GM19239 (cell line): ENCODE measurements around the gene LIMS2.

Experiments used
- DNase-seq: peaks from one replicate; pipeline ENCODE4 v3.0.0; 2011; ENCODE audit warnings: low spot score; ENCODE audit not compliant: insufficient read length
- FAIRE-seq: peaks from 2 replicates; lab custom pipeline; 2011; peaks lifted over from hg19 to GRCh38; lab: Jason Lieb, UNC

LIMS2 gene

DNA sequence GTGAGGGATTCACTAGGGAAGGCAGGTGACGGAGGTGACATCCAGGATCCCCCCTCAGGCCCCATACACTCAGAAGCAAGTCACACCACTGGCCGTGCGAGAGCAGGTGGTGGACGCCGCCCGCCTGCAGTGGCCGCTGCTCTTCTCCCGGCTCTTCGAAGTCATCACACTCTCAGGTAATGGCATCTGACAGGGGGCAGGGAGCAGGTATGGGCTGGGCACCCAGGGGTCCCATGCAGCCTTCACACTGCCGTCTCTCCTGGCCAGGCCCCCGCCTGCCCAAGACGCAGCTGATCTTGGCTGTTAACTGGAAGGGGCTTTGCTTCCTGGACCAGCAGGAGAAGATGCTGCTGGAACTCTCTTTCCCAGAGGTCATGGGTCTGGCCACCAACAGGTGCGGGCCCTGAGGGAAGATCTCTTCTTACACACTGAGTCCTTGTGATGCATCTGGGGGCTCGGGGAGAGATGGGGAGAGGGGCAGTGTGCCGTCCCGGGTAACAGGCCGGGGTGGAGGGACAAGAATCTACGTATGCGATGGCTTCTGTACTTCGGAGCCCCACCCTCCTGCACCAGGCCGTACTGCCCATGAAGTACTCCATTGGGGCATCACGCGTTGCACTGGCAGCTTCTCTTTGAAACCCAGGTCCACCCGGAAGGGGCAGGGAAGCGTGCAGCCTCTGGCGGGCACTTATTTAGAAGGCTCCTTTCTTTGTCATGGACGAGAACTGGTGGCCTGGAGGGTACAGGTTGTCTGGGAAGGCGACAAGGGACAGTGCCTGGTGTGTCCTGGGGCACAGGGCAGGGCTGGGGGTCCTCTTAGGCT, 48.2 kb downstream of the LIMS2 start:
- no peak for DNase-seq
- FAIRE-seq = no peak

DNA sequence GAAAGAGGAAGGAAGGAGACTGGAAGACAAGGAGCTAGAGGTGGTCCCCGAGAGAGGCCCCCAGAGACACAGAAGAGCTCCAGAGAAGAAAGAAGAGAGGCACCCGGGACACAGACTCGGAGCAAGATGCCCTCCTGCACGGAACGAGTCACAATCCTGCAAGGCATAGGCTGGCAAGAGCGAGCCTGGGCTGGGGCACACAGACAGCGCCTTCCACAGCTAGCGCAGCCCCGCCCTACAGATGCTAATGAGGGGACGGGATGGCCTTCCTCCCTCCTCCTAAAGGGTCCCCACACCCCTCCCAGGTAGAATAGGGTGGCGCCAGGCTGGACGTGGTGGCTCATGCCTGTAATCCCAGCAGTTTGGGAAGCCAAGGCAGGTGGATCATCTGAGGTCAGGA, 49.2 kb downstream of the LIMS2 start:
- DNase-seq = no peak
- FAIRE-seq = no peak

DNA sequence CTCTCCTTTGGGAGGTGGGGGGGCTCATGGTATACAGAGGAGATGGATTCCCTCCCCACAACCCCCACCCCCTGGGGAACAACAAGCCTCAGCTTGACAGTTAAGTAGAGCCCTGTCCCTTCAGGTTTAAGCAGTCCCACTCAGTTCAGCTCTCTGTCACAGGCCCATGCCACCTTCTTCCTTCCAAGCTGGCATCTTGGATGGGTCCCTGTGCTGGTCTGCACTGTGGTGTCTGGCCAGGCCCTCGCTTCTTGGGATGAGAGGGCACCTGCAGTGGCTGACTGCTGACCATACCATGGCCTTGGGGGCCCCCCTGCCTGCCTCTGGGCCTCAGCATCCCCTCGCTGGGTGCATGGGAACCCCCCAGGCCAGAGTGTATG, 49.8 kb downstream of the LIMS2 start:
- FAIRE-seq (no peak), DNase-seq (no peak)

DNA sequence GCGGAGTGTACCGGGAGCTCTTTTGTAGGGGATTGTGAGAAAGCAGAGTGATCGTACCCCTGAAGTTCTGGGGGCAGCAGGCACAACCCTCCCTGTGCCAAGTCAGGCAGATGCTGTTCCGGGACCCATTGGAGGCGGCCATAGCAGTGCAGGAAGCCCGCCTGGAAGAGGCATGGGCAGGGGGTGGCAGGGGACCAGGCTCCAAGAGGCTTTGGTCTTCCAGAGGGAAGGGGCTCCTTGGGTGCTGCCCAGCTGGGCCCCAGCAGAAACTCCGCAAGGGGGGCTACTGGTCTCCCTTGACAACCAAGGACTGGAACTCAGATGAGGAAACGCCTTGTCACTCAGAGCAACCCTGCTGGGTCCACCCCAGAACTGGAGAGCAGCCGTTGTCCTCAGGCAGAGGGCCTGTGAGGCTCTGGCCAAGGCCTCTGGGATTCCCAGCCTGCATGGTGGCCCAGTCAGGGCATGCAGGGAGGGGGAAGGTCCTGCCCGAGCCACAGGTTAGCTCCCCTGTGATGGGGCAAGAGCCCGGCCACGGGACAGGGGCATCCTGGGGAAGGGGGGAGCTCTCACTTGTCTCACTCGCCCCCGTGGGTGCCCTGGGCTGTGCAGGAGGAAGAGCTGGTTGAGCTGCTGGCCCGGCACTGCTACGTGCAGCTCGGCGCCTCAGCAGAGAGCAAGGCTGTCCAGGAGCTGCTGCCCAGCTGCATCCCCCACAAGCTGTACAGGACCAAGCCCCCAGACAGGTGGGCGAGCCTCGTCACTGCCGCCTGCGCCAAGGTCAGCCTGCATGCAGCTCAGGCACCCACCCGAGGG, 50.4 kb downstream of the LIMS2 start:
- FAIRE-seq (no peak), DNase-seq (no peak)

DNA sequence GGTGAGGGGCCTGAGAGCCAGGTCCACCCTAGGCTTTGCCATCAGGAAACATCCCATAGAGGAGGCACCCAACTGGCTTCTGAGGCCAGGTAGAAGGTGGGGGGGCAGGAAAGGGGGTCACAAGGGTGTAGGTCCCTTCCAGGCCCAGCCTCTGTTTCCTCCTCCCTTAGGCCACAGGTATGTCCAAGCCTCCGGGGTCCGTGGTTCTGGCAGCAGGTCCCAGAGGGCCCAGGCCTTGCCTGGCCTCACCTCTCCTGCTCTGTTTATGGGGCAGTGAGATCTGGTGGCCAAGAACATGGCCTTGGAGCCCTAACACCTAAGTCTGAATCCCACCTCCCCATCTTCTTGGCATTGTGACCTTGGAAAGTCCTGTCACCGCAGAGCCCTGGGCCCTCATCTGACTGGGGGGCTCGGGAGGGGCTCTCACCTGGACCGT, 51.0 kb downstream of the LIMS2 start:
- DNase-seq (no peak), FAIRE-seq (no peak)

DNA sequence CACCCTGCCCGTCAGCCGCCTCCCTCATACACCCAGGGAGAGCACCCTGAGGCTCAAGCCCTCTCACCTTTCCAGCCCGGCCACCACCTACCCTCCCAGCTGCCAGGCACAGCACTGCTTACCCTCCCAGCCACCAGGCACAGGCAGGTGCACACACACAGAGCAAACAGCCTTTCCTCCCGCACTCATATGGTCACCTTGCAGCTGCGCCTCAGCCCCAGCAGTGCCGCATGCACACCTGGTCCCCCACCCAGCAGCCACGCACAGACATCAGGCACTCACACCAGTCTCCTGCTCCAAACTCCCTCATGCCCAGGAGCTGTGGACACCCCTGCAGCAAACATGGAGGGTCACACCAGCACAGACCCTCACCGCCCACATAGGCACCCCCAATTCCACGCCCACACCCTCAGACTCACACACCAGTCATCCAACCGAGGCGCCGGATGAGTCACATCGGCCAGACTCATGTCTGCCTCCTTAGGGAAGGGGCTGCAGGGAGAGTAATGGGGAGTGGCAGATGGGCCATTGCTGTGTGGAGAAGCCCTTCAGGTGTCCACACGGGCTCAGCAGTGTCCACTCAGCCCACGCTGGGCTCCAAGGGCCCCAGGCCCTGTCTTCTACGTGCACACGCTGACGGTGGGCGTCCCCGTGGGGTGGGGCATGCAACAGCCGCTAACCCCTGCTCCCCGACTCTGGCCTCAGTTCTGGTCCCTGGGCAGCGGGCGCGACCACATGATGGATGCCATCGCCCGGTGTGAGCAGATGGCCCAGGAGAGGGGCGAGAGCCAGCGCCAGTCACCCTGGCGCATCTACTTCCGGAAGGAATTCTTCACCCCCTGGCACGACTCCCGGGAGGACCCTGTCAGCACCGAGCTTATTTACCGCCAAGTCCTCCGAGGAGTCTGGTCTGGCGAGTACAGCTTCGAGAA, 51.7 kb downstream of the LIMS2 start:
- no peak for FAIRE-seq
- no peak for DNase-seq

DNA sequence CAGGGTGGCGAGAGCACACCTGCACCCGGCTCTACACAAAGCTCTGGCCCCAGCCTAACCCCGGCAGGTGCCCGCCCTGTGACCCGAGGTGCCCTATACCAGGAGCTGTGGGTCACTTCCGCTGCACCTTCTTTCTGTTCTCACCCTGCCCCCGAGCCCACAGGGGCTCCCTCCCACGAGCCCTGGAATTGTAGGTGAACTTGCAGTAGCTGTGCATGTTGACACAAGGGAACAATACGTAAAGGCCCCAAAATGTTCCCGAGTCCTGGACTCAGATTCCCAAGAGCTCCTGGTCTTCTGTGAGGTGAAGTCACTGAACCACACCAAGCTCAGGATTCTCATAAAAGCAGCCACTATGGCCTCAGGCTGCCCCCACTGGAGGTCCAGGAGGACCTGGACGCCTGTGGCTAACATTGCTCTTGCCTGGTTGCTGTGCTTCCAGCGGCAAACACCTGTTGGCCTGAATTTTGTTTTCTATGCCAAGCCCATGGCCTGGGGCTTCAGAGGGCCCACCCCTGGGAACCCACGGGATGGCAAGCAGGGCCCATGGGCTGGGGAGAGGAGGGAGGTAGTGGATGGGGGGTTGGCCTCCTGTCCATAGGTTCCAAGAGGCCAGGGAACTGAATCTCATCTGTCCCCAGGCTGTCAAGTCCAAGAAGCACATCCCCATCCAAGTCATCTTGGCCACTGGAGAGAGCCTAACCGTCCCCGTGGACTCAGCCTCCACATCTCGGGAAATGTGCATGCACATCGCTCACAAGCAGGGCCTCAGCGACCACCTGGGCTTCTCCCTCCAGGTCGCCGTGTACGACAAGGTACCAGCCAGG, 52.6 kb downstream of the LIMS2 start:
- FAIRE-seq = no peak
- DNase-seq = no peak

DNA sequence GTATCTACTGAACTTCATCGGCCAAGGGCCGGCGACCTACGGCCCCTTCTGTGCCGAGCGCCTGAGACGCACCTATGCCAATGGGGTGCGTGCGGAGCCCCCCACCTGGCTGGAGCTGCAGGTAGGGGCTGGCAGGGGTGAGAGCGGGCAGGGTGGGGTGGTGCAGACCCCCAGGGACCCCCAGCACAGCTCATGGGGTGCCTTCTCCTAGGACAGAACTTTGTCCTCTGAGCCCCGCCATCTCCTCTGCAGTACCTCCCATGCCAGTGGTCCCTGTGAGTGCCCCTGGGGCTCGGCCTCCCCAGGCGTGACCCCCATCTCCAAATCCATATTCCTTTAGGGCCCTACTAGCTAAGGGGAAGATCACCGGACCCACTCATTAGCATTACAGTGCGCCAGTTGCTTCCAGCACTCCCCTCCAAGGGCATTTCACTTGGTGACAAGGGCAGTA, 53.3 kb downstream of the LIMS2 start:
- FAIRE-seq (no peak), DNase-seq (no peak)

DNA sequence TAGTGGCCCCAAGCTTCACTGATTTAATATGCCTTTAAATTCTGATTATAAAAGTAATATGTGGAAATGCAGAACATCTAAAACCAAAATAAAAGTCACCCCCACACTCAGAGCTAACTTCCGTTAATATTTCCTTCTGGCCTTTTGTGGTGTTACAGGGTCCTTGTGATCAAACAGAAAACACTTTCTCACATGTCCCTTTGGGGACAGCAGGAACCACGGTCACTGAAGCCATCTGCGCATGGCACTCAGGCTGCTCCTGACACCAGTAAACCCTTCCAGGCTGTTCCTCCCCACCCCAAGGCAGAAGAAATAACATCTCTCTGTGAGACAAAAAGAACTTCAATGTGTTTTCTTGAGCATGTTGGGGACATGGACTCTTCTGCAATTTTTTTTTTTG, 54.5 kb downstream of the LIMS2 start:
- no peak for DNase-seq
- FAIRE-seq = peak; percentile 18

DNA sequence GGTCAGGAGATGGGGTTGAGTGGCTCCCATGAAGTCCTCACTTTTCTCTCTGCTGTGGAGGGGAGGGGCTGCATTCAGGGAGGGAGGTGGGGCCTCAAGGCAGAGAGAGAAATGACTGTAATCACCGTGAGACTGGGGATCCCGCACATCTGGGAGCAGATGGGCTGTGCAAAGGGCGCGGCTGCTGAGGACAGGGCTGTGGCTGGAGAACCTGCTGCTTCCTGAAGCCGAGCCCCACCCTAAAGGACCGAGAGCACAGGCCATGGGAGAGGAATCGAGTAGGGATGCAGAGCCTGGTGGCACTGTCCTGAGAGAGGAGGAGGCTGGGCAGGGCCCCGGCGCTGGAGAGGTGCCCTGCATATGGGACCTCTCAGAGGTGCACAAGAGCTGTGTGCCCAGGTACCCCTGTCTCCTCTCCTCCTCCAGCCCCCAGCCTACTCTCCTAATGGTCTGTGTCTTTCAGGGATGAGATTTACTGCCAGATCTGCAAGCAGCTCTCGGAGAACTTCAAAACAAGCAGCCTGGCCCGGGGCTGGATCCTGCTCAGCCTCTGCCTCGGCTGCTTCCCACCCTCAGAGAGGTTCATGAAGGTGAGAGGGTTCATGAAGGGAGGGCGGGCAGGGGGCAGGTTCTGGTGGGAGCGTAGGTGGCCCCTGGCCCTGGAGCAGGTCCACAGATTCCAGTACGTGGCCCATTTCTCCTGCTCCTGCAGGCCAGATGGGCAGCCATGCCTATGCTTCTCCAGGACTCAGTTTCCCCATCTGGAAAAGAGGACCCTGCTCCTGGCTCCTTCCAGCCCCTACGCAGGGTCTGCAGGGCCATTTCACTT, 55.2 kb downstream of the LIMS2 start:
- no peak for DNase-seq
- no peak for FAIRE-seq

DNA sequence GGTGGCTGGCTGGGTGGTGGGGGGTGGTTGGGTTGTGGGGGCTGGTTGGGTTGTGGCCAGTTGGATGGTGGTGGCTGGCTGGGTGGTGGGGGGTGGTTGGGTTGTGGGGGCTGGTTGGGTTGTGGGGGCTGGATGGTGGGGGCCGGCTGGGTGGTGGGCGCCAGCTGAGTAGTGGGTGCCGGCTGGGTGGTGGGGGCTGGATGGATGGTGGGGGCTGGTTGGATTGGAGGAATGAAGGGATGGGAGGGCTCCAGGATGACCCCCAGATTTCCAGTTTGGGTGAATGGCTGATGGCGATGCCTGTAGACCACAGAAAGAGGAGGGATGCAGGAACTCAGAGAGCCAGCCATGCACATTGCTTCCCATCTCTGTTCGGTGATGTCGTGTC, 56.1 kb downstream of the LIMS2 start:
- FAIRE-seq (no peak), DNase-seq (no peak)

DNA sequence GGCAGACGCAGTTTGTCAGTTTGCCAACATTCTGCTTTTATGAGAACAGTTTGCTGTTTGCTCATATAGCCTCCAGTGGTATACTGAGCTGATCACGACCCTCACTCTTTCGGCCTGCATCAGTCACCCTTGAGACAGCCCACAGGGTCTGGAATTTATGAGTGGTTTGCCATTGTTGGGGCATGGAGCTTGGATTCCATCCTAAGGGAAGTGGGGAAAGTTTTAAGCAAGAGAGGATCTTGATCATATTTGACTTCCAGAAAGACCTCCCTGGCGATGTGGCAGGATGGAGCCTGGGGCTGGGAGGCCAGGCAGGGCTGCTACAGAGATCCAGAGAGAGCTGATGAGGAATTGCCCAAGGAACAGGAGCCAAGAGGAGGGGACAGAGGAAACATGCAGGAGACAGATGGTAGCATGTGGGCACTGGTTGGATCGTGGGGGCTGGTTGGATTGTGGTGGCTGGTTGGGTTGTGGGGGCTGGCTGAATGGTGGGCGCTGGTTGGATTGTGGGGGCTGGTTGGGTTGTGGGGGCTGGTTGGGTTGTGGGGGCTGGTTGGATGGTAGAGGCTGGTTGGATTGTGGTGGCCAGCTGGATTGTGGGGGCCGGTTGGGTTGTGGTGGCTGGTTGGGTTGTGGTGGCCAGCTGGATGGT, 56.7 kb downstream of the LIMS2 start:
- FAIRE-seq (no peak), DNase-seq (no peak)

DNA sequence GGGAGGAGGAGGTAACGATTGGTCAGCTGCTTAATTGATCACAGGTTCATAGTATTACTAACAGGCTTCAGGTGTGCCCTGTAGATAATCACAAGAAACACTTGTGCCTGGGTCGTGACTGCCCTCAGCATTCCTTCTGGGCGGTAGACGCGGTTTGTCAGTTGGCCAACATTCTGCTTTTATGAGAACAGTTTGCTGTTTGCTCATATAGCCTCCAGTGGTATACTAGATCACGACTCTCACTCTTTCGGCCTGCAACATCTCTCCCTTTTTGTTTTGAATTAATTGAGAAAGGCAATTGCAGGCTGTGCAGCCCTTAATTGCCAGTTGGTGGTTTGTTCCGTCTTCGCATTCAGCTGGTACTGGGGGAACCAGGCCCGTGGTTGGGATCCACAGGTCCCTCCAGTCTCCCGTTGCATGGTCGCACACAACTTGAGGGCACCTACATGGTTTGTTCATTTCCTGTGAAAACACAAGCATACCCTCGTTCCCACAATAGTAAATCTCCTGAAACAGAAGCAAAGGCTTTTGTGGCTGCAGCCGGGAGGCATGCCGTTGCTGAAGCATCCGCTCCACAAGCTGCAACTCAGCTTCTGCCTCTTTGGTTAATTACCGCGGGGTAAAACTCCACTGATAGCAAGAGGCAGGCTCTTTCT, 59.7 kb downstream of the LIMS2 start:
- DNase-seq (no peak), FAIRE-seq (no peak)

DNA sequence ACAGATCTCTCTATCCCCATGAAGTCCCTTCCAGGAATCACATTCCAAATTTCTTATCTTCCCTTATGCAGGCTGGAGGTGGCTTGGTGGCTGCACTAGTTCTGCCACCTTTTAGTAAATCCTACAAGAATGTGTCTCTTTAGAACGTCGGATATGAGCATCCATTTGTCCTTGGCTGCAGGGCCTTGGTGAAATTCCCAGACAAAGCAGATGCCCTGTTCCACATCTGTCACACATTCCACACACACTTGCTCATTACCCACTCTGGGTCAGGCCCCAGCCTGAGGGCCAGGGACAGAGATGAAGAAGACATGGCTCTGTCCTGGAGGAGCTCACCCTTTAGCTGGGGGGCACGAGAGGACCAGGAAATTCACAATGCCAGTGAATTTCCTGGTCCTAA, 60.6 kb downstream of the LIMS2 start:
- FAIRE-seq = no peak
- DNase-seq = no peak

DNA sequence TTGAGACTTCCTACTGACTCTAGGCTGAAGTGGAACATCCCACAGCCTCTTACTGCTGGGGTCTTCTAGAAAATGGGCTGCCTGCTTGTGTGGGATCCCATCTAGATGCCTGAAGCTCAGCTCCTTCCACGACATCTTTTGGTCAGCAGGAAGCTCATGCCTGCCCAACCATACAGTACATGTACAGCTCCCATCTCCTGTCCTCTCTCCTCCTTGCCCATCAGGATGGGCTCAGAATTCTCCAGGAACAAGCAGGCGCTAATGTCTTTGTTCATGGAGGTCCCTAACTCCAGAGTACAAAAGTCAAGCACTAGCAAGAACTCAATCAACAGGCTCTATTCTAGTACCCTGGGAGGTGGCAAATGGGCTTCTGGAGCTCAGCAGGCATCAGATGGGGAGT, 61.1 kb downstream of the LIMS2 start:
- no peak for DNase-seq
- no peak for FAIRE-seq

DNA sequence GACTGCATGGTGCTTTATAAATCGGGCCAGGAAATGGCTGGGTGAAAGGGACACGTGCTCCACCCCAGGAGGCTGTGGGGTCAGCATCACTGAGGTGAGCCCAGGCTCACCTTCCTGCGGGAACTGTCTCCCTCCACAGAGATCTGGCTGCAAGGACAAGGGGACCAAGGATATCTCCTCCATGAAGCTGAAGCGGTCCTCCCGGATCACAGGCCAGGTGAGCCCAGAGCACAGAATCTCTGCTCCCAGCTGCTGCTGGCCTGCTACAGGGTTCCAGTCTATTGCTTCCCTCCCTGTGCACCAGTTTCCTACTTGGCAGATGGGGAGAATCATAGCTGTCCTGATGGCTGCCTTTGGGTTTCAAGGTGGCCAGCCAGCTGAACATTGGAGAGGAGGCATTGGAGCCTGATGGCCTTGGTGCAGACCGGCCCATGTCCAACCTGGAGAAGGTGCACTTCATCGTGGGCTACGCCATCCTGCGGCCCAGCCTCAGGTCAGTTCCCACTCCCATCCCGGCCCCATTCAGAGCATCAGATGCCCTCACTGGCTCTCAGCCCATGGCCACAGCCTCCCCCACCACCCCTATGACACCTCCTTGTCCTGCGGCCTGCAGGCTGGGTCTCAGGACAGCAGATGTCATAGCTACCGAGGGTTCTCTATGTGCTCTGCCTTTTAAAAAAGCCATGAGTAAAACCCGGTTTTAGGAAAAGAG, 63.1 kb downstream of the LIMS2 start:
- FAIRE-seq (no peak), DNase-seq (no peak)
